Islet of Langerhans (tissue), 1 donor: ENCODE data around the gene ZIC5.
A peak's percentile ranks its signal among the peaks of the same experiment; 100 is the strongest.

Experiments
- FAIRE-seq: peaks from one replicate; lab custom pipeline; 2011; peaks lifted over from hg19 to GRCh38; lab: Jason Lieb, UNC

ZIC5 gene

GRCh38 chr13:99930925-99931324 is 40.6 kb downstream of the ZIC5 start:
- no peak for FAIRE-seq

- FAIRE-seq, result no peak
Observed at GRCh38 chr13:99929866-99930265, 41.7 kb downstream of the ZIC5 start.

- FAIRE-seq, result no peak
Observed at GRCh38 chr13:99926014-99926731, 45.4 kb downstream of the ZIC5 start.

GRCh38 chr13:99923877-99924582 is 47.5 kb downstream of the ZIC5 start:
- no peak for FAIRE-seq

GRCh38 chr13:99922631-99923404 is 48.7 kb downstream of the ZIC5 start:
- no peak for FAIRE-seq

- FAIRE-seq, result no peak
Observed at GRCh38 chr13:99919132-99919531, 52.4 kb downstream of the ZIC5 start.

- FAIRE-seq, result peak; percentile 97
Observed at GRCh38 chr13:99916366-99917103, 55.0 kb downstream of the ZIC5 start.

- FAIRE-seq, result no peak
Observed at GRCh38 chr13:99913167-99913566, 58.4 kb downstream of the ZIC5 start.
